ENCODE data around the gene KLHL3. TPM values are rescaled to one million over a fixed set of nuclear protein-coding genes. Genes with fewer than 3 reads are reported as not detected.

Gene KLHL3
- total RNA-seq, 2 experiments from 2014 or later: 9.2 to 10.8 TPM

DNA sequence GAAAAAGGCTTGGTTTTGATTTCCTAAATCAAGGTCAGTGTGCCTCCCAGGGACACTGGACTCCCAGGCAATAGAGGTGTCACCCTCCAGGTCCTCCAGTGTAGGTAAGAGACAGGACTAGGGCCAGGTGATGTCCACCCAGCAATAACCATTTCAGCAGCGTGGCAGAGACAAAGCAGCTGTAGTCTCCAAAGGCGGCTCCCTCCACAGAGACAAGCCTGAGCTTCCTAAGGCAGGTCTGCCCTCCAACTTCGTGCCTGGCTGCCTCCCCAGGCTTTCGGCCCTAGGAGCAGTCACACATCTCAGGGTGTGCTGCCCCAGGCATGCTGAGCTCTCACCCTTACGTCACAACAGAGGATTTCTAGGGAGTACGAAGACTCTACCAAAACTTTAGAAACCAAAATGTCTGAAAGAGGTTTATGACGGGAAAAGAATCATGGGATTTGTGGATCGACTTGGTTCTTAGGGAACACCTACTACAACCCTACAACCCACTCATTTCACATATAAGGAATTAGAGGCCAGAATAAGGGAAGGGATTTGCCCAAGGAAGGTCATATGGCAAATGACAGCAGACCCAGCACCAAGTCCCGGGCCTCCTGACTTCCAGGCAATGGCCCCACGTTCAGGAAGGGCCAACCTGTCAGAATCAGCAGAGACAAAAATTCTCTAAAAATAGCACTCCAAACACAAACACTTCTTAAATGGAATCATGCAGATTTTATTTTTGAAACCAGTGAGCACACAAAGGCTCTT lies 105.5 kb downstream of the KLHL3 start:
- Mint-ChIP-seq H3K27ac (no peak overlapping the region), H3K4me3 (no peak overlapping the region), H3K36me3 (peaks cover 11% of the 10 kb centered on the region), H3K4me1 (peaks cover 3% of the 10 kb centered on the region), H3K9me3 (no peaks in the 10 kb centered on the region), H3K27me3 (no peaks in the 10 kb centered on the region)
- no peak for DNase-seq

DNA sequence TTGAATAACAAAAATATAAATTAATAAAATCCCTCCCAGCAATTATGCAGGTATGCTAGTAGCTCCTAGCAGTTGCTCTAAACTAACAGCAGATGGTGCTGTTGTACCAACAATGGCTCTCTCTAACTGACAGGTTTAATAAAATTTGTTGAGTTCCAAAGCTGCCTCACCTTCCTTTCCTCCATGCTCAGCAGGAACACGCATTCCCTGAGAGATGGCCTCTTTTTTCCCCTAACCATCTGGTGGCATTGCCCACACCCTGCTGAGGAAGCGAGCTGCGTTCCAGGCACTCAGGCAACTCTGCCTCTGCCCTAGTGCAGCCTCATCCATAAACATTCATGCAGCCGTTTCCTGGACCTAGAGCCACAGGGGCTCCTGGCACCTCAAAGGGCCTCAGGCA lies 106.2 kb downstream of the KLHL3 start:
- Mint-ChIP-seq H3K27me3 (no peaks in the 10 kb centered on the region), H3K9me3 (no peaks in the 10 kb centered on the region), H3K36me3 (peaks cover 11% of the 10 kb centered on the region), H3K4me3 (no peak overlapping the region), H3K4me1 (peaks cover 3% of the 10 kb centered on the region), H3K27ac (no peak overlapping the region)
- DNase-seq: no peak

DNA sequence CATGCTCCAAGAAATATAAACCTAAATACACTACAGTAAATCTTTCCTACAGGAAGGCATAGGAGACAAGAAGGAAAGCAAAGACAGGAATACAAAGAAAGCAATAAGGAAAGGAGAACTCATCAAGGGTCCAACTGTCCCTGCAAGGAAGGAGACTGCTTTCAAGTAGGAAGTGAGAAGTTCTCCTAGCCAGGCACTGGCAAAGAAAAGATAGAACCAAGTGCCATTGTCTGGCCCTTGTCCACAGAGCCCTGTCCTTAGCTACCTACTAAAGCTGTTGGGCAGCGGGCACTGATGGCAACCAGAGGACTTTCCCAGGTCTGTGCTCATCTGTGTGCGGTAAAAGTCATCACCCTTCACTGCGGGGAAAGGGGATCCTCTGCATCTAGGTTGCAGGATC lies 108.2 kb downstream of the KLHL3 start:
- no peak for DNase-seq
- Mint-ChIP-seq H3K4me3 (no peak overlapping the region), H3K27ac (no peak overlapping the region), H3K27me3 (no peaks in the 10 kb centered on the region), H3K36me3 (peaks cover 10% of the 10 kb centered on the region), H3K4me1 (peaks cover 3% of the 10 kb centered on the region), H3K9me3 (no peaks in the 10 kb centered on the region)

DNA sequence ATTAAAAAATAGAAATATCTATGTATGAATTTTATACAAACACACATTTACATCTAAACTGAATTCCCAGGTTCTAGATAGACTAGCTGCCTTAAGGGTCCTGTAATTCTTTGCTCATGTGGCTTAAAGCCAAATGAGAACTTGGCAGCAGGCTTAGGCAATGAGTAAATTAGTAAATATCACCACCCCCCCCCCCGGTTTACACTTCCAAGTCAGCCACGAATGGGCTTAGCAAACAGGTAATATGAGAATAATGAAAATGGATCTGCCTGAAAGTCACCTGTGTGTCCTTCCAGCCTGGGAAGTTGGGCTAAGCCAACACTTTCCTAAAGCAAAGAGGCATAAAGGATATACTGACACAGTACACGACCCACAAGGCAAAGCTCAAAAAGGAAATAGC lies 108.6 kb downstream of the KLHL3 start:
- H3K36me3 Mint-ChIP-seq: peaks cover 5% of the 10 kb centered on the region
- peaks cover under 1% of the 10 kb centered on the region for H3K4me1 Mint-ChIP-seq
- H3K4me3 Mint-ChIP-seq: no peak overlapping the region
- no peak overlapping the region for H3K27ac Mint-ChIP-seq
- H3K27me3 Mint-ChIP-seq: no peaks in the 10 kb centered on the region
- no peak for DNase-seq
- no peaks in the 10 kb centered on the region for H3K9me3 Mint-ChIP-seq

DNA sequence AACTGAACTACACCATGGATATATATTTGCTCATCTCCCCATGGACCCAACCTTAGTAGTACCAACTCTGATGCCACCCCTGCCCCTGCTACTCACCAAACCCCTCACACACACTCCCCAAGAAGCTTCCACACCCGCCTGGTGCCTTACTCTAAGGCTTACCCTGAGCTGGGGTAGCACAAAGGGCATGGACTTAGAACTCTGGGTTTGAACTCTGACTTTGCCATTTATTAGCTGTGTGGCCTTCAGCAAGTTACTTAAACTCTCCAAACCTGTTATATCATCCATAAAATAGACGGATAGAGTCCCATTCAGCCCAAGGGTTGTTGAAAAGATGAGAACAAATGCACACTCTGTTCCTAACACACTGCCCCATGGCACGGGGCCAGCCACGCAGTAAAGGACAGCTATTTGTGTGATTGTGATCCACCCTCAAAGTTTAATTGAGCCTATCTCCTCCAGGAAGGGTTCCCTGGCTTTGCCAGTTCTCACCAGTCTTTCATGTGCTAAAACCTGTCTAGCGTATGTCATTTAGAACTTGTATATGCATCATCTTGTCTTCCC lies 111.0 kb downstream of the KLHL3 start:
- Mint-ChIP-seq H3K36me3 (no peaks in the 10 kb centered on the region), H3K27ac (no peak overlapping the region)

DNA sequence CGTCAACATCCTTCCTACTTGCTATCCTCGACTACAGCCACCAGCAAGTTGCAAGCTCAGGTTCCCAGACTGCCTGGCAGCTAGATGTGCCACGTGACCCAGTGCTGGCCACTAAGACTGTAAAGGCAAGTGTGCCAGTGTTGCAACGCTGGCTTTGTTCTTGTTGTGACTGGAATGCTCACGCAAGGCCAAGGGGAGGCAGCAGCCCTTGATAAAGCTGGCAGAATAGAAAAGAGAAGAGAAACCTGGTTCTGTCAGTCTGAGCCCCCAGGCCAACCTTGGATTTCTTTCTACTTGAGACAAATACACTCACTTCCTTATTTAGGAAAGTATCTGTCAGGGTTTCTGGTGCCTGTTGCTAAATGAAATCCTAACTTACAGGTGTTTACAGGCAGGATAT lies 113.0 kb downstream of the KLHL3 start:
- H3K27me3 Mint-ChIP-seq: no peaks in the 10 kb centered on the region
- H3K9me3 Mint-ChIP-seq: no peaks in the 10 kb centered on the region
- no peak overlapping the region for H3K27ac Mint-ChIP-seq
- no peak for DNase-seq
- no peaks in the 10 kb centered on the region for H3K36me3 Mint-ChIP-seq
- no peak overlapping the region for H3K4me3 Mint-ChIP-seq
- H3K4me1 Mint-ChIP-seq: no peaks in the 10 kb centered on the region

More for the DNA sequence above, 111.0 kb downstream of the KLHL3 start:
- Mint-ChIP-seq H3K4me3 (no peak overlapping the region), H3K27me3 (no peaks in the 10 kb centered on the region), H3K4me1 (no peaks in the 10 kb centered on the region), H3K9me3 (no peaks in the 10 kb centered on the region)
- no peak for DNase-seq

DNA sequence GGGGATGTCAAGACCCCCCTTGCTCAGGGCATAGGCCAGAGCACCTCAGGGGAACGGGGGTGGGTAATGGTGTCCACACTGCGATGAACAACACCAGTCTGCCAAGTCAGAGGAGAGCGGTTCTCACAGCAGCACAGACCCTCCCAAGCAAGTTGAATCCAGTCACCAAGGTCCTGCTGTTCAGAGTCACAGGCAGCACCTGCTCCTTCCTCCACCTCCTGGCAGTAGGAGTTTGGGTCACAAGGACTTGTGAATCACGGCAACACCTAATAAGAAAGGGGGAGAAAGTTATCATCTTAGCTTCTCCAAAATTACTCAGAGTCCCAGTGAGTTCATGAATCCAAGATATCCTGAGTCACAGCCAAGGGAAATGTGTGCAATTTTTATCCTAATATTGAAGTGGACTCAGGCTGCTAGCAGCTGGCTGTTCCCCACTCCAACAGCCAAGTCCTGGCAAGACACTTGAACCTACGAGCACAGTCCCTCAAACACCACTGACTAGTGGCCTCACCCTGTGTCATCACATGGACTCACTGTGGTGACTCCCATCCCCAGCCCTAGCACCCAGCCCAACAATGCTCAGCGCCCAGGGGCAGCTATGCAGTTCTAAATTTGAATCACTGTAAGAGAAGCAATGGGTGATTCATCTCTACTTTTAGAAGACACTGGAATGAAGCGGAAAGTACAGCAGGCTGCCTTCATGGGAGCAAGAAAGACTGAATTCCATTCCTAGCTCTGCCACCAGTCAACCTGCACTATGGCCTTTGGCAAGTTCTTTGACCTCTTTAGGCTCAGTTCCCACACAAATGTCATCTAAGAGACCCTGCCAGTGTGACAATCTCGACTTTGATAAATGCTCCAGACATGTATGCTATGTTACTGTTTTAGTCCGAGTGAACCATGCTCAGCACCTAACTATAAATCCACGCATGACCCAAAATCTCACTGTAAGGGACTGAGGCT lies 113.7 kb downstream of the KLHL3 start:
- Mint-ChIP-seq H3K4me3 (no peak overlapping the region), H3K4me1 (no peaks in the 10 kb centered on the region), H3K27me3 (no peaks in the 10 kb centered on the region), H3K9me3 (no peaks in the 10 kb centered on the region), H3K36me3 (no peaks in the 10 kb centered on the region), H3K27ac (no peak overlapping the region)
- no peak for DNase-seq

DNA sequence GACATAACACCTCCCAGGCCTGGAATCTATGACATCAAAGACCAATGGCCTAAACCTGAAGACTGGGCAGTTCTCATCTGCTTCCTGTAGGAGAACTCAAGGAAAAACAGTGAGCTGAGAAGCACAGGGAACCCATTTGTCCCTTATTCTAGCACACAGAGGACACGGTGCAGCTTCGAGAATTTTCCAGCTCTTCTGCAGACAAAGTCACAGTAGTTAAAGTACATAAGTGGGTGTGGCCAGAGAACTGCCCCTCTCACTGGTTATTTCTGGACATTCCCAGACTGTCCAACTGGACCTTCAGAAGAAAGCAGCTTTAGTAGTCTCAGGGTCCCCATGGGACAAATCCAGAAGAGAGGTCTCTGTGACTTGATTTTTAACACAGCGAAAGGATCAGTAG lies 114.6 kb downstream of the KLHL3 start:
- H3K4me1 Mint-ChIP-seq: no peaks in the 10 kb centered on the region
- DNase-seq: no peak
- no peak overlapping the region for H3K4me3 Mint-ChIP-seq
- H3K27ac Mint-ChIP-seq: no peak overlapping the region
- H3K9me3 Mint-ChIP-seq: no peaks in the 10 kb centered on the region
- no peaks in the 10 kb centered on the region for H3K27me3 Mint-ChIP-seq
- no peaks in the 10 kb centered on the region for H3K36me3 Mint-ChIP-seq

DNA sequence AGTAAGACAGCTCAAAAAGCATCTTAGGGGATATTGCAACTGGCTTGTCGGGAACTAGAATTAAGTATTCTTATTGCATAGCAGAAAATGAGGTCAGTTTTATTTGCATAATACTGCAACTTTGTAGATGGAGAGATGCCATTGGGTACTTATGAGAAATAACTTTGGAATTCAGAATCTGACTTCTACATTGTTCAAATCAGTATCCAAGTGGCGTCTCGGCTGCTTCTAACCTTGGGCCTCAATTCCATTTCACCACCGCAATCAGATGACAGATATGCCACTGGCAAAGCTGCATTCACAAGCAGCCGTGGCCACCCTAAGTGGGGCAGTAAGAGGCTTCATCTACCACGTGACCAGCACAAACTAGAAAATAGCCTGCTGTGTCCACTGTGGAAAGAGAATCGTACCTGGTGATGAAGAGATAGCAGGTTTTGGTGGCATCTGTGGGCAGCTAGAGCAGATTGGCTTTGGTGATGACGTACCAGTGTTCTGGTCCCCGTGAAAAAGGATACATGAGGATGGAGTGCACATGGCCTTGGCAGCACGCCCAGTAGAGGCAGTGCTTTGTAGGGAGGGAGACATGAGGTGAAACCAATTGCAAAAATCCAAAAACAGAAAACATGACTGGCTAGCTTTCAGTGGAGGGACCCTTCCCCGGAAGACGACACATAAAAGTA lies 116.6 kb downstream of the KLHL3 start:
- H3K27ac Mint-ChIP-seq: no peak overlapping the region
- H3K27me3 Mint-ChIP-seq: no peaks in the 10 kb centered on the region
- no peaks in the 10 kb centered on the region for H3K36me3 Mint-ChIP-seq
- no peak for DNase-seq
- no peak overlapping the region for H3K4me3 Mint-ChIP-seq
- H3K9me3 Mint-ChIP-seq: no peaks in the 10 kb centered on the region
- H3K4me1 Mint-ChIP-seq: no peaks in the 10 kb centered on the region

DNA sequence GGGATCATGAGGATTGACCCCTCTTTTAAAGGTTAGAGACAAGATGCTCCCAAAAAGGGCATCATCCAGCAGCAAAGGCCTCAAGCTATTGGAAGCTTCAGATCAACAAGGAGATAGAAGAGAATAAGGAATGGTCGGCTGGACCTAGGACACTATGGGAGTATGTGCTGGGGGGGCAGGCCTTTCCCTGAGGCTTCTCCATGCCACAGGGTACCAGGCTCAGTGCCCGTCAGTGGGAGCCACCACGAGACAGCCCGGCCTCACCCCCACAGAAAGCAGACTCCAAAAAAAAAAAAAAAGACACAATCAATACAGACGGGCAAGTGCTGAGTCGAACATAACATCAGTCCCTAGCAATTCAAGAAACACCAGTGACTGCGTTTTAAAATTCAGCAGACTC lies 117.4 kb downstream of the KLHL3 start:
- H3K27me3 Mint-ChIP-seq: no peaks in the 10 kb centered on the region
- H3K9me3 Mint-ChIP-seq: no peaks in the 10 kb centered on the region
- no peak overlapping the region for H3K4me3 Mint-ChIP-seq
- H3K27ac Mint-ChIP-seq: no peak overlapping the region
- no peaks in the 10 kb centered on the region for H3K36me3 Mint-ChIP-seq
- DNase-seq: no peak
- H3K4me1 Mint-ChIP-seq: peaks cover 4% of the 10 kb centered on the region

DNA sequence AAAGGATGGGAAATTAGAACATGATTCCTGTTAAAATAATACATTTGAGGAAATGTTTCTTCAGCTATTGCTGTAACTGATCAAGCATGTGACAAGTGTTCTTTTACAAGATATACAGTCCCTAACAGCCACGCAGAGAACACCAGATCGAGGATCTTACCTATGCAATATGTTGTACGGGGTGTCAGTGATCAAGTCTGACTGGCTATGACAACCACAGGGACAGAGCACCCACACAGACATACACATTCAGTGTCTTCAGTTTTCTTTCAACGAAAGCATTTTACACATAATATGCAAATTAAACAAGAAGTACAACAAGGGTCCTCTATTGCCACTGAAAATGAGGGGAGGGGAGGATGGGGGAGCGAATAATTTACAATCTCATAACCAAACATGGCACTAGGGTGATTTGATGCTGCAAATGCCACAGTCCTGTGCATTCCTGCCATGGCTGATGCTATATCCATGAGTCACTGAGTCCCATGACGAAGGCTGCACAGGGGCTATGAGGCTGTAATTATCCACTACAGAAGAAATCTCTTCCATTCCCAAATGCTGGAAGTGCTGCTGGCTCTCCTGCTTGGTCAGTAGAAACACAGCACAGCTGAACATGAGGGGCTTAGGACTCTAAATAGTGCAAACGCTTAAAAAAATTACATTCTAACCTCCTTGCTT lies 118.2 kb downstream of the KLHL3 start:
- Mint-ChIP-seq H3K4me3 (no peak overlapping the region), H3K36me3 (no peaks in the 10 kb centered on the region), H3K9me3 (no peaks in the 10 kb centered on the region), H3K27ac (no peak overlapping the region), H3K4me1 (peaks cover 10% of the 10 kb centered on the region), H3K27me3 (no peaks in the 10 kb centered on the region)
- no peak for DNase-seq

DNA sequence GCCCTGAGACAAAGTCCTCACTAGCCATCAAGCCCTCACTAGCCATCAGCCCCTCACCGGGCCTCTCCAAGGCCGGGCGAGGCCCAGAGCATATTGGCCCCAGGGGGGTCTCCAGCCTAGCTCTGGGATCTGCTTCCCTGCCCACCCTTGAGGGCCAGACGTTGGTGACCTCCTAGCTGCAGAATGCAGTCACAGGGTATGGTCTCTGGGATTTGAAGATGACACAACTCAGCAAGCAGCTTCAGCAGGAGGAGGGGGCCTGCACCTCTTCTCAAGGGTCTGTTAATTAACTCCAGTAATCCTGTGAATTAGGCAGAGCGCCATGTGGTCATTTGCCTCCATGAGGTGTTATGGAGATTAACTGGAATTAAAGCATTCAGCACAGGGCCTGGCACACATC lies 119.8 kb downstream of the KLHL3 start:
- Mint-ChIP-seq H3K36me3 (no peaks in the 10 kb centered on the region), H3K27me3 (no peaks in the 10 kb centered on the region), H3K27ac (no peak overlapping the region), H3K4me3 (no peak overlapping the region), H3K9me3 (no peaks in the 10 kb centered on the region), H3K4me1 (peaks cover 10% of the 10 kb centered on the region)
- DNase-seq: no peak

DNA sequence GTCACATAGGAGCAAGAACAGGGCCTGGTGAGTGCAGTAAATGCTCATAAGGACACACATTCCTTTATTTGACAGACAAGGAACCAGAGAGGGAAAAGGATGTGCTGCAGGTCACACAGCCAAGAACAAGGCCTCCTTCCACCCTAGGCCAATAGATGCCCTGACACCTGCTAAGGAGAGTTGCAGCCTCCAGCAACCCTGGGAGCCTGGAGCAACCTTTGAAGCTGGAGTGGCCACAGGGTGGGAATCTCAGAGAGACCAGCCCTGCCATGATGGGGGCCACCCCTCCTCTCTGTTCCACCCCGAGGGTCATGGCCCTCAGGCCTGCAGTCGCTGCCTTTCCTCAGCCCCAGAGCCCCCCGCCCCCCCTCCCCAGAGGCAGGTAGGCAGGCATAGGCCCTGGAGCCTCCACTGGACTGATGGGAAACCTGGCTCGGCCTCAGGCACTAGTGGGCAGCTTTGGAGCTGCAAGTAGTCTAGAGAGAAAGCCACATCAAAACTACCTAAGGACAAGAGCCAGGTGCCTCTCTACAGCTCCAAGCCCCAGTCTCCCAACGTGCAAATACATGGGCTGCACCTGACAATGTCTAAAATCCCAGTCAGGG lies 120.6 kb downstream of the KLHL3 start:
- no peak for DNase-seq
- Mint-ChIP-seq H3K4me3 (no peak overlapping the region), H3K36me3 (no peaks in the 10 kb centered on the region), H3K27ac (no peak overlapping the region), H3K27me3 (no peaks in the 10 kb centered on the region), H3K4me1 (peaks cover 10% of the 10 kb centered on the region), H3K9me3 (no peaks in the 10 kb centered on the region)

DNA sequence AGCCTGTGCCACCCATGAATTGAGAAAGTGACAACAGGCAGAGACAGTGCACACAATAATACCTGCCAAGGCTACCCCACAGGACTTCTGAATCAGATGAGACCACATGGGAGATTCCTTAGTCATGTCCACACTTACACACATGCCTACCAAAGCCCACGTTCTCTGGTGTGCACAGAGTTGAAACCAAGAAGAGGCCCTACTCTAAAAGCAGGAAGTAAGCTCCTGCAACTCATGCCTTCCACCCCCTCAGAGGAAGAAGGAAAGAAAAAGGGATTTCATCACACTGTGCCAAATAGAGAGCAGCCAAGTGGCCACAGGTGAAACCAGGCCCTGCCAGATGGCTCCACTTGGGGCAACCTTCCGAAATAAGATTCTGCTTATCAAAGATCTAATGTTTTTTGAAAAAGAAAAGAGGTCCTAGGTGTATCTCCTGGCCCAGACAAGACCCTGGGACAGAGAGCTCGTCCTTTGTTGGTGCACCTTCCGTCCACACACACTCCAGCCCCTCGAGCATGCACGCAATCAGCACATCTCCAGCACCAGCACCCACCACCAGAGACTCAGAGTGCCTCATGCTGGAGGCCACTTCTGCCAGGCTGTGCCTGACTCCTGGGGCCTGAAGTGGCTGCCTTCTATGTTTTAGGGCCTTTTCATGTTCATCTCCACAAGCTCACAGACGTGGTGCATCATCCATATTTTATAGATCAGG lies 122.2 kb downstream of the KLHL3 start:
- no peaks in the 10 kb centered on the region for H3K9me3 Mint-ChIP-seq
- no peak overlapping the region for H3K27ac Mint-ChIP-seq
- no peaks in the 10 kb centered on the region for H3K36me3 Mint-ChIP-seq
- H3K4me3 Mint-ChIP-seq: no peak overlapping the region
- H3K27me3 Mint-ChIP-seq: peaks cover 3% of the 10 kb centered on the region
- no peak for DNase-seq
- peaks cover 10% of the 10 kb centered on the region for H3K4me1 Mint-ChIP-seq
